NCI-H1436 (cell line): ENCODE measurements around the gene PEX14.
"Not testable (repeated sequence)": the region's sequence is repeated elsewhere in the genome, so short reads cannot be mapped to it uniquely, and the experiment has no call there.

Experiments
- DNase-seq: peaks from one replicate; lab custom pipeline; 2025; lab: John Stamatoyannopoulos, UW

PEX14 gene

DNA sequence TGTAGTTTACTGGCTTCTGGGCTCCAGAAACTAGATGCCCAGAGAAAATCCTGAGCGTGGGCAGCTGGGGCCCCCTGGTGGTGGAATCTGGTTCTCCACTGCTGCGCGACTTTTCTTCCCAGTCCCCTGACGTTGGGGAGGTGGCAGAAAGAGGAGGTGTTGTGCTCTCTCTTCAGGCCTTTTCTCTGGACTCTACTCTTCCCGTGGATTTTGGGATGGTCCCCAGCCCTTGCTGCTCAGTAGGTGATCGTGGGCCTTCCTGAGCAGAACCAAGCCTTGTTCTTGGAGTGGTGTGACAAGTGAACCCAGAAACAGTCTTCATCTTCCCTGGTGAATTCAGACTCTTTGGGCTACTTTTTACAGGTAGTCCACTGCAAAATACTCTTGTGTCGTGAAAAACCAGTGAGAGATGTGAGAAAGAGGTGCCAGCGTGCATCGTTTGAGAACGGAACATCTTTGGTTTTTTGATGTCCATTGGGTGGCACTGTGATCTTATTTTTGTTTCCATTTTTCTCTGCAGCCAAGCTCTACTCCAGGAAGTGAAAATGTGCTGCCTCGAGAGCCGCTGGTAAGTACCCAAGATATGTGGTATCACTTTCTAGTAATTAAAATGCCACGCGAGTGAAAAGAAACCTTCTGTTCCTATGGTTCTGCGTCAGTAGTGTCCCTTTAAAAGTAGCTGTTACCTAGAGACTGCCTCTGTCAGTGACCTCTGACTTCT is 20.2 kb downstream of the PEX14 start:
- DNase-seq, result peak; percentile 65

GRCh38 chr1:10495475-10495817 is 20.7 kb downstream of the PEX14 start:
- no peak for DNase-seq

- no peak for DNase-seq
Observed at GRCh38 chr1:10495952-10496351, 21.2 kb downstream of the PEX14 start.

GRCh38 chr1:10497109-10497508 is 22.4 kb downstream of the PEX14 start:
- no peak for DNase-seq

DNA sequence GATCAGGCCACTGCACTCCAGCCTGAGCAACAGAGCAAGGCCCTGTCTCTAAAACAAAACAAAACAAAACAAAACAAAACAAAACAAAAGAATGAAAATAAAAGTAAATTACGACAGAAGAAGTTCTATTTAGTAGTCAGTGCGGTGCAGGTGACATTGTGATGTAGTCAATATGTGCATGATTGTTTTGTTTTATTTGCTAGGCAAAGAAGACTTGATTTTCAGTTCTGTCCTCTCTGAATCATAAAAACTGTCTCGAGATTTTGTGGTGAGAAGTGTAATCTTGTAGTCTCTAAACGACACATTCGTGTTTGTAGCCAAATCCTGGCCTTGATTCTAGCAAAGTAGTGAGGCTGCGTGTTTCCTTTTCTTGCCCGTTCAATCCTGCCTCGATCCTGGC is 23.5 kb downstream of the PEX14 start:
- DNase-seq, result no peak

GRCh38 chr1:10502206-10502605 is 27.5 kb downstream of the PEX14 start:
- no peak for DNase-seq

DNA sequence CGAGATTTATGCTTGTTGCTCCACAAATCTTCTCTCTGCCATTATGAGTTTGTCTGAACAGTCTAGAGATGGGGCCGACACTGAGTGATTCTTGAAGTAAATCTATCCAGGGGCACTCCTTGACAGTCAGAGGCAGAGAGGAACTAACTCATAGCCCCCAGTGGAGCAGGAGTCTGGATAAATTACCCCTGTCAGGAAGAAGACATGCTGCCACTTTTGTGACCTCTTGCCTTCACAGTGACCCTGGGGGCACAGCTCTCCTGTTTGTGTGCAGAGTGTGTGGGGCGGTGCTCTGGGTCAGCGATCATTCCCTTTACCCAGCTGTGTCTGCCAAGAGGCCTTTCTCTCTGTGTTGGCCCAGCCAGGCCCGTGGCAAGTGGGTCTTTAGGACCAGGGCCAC is 29.5 kb downstream of the PEX14 start:
- no peak for DNase-seq

DNA sequence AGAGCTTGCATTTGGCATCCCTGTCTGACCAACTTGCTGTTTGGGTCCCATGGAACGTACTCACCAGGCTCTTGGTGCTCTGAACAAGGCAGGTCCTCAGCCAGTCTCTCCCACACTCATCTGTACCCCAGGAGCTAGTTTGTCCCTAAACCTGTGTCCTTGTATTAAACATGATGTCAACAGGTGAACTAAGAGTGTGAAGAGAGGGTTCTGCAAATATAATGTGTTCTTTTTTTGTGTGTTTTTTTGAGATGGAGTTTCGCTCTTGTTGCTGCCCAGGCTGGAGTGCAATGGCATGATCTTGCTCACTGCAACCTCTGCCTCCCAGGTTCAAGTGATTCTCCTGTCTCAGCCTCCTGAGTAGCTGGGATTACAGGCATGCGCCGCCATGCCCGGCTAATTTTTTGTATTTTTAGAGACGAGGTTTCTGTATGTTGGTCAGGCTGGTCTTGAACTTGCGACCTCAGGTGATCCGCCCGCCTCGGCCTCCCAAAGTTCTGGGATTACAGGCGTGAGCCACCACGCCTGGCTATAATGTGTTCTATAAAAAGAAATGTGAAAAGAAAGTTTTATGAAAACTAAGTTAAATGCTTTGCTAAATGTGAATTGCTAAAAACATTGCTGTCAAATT is 31.4 kb downstream of the PEX14 start:
- DNase-seq, result not testable (repeated sequence)

DNA sequence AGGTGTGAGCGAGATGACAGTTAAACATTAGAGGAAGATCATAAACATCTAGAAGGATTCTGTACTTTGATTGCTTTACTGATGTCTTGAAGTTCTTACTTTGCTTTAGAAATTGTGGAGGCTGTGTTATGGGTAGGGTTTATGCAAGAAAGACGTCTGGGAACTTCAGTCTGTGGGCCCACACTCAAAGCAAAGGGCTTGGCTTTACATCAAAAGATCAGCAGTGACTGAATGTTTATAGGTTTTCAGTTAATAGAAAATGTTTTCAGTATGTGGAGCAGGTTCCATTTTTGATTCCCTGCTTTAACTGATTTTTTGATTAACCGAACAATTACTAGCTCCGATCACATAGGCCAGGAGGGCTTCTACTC is 31.9 kb downstream of the PEX14 start:
- DNase-seq, result no peak

DNA sequence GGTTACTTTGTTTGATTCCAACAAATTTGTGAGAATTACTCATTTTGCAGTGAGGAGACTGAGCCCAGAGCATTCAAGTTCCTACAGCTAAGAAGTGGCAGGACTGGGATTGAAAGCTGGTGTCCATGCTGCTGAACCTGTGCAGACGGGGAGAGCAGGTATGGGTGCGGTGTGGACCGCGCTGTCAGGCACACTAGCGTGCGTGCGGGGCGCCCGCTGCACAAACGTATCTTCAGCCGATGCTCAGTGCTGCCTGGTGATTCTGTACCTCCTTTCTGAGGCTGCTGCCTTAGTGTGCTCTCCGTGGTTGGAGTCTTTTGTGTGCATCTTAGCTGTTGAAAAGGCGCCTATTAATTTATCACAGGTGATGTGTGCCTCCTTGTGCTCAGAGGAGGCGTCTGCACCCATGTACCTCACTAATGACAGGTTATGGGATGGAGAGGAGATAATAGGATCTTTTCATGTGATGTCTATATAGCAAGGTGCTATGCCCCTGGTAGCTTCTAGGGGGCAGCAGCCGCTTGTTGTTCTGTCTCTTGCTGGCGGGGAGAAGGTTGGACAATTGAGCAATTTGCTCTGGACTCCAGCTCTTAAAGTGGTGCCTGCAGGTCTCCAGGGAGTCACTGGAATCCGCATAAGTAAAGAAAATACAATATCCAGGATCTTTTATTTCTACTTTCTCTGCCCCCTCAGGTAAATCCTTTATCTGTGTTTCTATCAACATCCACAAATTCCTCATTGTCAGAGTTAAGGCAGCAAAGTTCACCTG is 32.5 kb downstream of the PEX14 start:
- DNase-seq, result peak; percentile 87

DNA sequence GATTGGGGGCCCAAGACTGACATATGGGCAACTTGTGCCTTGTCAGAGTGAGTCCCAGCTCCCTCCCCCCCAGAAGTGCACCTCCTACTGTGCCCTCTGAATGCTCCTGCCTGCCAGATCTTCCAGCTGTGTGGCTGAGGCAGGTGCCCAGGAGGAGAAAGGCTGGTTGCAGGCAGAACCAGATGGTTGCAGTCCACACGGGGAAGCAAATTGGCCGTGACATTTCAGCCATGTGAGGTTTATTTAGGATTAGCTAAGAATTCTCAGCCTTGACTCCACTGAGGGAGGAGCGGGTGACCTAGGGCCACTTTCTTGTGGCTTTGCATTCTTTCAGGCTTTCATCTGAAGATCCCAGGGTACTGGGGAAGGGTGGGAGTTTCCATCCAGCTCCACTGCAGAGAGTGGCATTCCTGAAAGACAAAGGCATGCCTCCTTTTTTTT is 33.8 kb downstream of the PEX14 start:
- no peak for DNase-seq

DNA sequence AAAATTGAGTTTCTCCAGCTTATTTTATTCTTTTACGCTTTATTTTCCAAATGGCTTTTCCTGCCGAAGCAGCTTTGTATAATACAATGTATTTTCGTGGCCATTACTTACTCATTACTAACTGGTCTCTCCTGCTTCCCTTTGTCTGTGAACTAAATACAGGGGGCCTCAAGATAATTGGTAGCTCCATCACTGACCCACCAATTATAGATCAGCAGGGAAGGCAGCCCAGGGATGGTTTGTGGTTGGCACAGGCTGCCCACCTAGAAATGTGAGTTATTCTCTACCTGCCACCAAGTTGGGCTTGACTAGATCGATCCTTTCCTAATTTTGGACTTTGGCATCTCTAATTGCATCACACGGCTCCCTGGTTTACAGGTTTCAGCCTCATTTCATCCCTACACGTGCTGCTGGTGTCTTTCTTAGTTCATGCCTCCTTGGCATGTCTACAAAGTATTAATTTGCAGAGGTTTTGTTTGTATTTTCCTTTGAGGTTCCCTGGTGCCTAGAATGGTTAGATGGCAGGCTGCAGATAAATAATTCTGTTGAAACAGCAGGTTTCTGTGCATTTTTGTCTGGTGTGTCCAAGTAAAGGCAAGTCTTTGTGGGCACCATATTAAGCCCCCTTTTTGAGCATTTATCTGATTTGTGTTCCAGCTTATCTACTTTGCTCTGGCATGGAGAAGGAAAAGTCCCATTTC is 35.2 kb downstream of the PEX14 start:
- DNase-seq, result no peak

DNA sequence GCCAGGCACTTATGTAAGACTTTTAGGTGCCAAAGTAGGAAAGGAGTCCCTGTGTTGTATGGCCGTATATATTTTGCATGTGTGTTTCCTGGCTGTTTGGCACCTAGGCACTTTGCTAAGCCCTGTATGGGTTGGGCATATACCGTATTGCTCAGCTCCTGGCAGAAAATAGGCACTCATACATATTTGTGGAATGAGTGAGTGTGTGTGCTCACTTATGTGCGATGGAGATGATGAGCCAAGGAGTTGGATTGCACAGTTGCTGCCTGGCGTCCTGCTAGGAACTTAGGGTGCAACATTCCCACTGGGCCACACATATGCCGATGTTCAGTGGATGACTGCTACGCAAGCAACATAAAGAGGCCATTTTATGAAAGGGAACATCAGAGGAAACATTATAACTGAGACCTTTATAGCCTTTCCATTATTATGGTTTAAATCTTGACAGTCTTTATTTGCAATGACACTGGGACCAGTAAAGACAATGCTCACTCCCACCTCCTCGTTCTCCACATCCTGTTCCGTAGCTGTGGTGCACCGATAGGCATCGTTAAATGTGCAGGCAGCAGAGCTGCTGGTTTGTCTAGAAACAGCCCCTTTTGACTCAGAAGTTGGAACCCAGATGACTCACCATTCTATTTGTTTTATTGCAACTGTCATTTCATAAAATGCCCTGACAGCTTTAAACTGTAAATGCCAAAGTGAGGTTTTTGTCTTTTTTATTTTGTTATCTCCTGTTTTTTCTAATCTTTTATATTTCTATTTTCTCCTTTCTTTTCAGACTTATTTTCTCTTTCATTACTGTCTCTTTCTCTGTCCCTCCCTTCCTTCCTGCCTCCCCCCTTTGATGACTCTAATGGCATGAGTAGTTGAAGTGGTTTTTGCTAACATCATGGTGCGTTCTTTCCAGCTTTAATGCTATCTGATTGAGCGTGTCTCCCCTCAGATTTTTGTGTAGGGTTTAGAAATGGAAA is 36.1 kb downstream of the PEX14 start:
- no peak for DNase-seq

- DNase-seq, result no peak
Observed at GRCh38 chr1:10511494-10511885, 36.7 kb downstream of the PEX14 start.

DNA sequence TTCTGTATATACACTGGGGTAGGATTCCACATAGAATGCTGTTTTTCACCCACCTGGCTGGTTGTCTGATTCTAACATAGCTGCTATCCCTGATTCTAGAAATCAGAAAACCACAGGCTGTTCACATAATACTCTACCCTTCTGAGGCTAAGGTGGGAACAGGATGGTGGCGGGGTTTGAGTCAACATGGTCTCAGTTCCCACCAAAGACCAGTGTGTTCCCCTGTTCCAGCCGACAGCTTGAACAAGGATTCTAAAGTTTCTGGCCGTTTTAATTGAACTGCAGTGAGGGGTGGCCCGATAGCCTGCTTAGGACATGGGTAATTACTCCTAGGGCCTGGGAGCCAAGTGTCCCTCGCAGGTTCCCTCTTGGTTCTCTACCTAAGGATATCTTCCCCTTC is 38.4 kb downstream of the PEX14 start:
- no peak for DNase-seq

DNA sequence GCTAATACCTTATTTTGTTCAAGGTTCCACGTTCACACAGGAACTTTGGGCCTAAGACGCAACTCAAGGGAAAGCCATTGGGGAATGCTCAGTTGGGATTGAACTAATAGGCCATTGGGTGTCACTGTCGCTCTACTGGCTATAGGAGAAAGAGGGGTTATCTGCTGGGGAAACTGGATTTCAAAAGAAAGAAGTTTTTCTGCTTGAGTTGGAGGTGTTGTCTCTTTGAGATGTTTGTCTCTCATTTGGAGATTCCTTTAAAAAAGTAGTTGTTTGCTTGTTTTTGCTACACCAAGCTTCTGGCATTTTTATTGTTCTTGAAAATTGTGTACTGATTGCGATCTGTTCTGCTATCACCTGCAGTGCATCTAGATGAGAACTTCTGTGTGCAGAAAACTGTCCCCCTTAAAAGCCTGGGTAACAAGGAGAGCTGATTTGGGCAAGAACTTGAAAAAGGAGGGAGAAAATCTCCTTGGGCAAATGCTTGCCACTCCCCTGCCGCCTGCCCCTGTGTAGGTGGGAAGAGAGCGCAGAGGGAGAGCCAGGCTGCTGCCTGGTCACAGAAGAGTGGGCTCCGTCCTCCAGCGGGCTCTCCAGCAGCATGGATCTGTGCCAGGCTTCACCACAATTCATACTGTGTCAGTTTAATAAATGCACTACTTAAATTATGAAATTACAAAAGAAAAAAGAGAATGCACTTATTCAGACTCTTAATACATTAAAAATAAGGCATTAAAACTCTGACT is 39.9 kb downstream of the PEX14 start:
- DNase-seq, result peak; percentile 56

- DNase-seq, result no peak
Observed at GRCh38 chr1:10515301-10515975, 40.7 kb downstream of the PEX14 start.

DNA sequence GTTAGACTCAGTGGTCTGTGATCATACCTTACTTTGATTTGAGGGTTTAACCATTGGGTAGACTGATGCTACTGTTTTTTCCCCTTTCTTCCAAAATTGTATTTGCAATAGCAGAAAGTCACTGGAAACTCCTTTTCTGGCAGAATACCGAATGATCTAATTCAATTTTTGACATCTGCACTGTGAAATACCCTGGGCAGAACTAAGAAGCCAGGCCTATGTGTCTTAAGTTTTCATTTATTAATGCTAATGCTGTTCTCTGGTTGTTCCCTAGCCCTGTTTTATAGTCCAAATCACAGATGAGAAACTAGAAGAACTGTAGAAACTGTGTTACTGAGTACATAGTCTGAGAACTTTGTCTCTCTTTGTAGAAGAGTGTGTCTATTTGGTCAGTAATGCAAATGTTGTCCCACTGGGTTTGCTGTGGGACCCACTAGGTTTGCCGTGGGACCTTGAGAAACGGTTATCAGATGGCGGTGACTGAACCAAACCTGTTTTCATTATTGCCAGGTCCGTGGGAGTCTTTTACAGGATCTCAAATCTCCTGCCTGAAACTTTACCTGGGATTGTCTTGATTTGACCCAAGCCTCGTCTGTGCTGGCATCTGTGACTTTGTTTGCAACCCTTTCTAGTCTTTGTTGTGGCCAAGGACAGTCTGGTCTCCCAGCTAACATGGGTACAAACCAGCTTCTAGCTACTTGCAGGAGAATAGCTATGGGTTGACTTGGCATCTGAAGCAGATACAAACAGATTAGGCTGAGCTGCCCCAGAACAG is 41.4 kb downstream of the PEX14 start:
- DNase-seq, result no peak

- peak; percentile 48 for DNase-seq
Observed at GRCh38 chr1:10516925-10517676, 42.4 kb downstream of the PEX14 start.
